Astrocyte of the hippocampus (primary cell): ENCODE results near the gene ZFHX2.
"Not testable (repeated sequence)": the region's sequence is repeated elsewhere in the genome, so short reads cannot be mapped to it uniquely, and the experiment has no call there.

Experiments used
- DNase-seq: peaks from one replicate; pipeline ENCODE4 v3.0.0; 2011; ENCODE audit warnings: low read depth, low spot score

Gene ZFHX2

GRCh38 chr14:23540141-23540469 lies 11.5 kb downstream of the ZFHX2 start:
- DNase-seq: no peak

GRCh38 chr14:23539248-23540140 lies 12.1 kb downstream of the ZFHX2 start:
- peak; percentile 71 for DNase-seq

DNA sequence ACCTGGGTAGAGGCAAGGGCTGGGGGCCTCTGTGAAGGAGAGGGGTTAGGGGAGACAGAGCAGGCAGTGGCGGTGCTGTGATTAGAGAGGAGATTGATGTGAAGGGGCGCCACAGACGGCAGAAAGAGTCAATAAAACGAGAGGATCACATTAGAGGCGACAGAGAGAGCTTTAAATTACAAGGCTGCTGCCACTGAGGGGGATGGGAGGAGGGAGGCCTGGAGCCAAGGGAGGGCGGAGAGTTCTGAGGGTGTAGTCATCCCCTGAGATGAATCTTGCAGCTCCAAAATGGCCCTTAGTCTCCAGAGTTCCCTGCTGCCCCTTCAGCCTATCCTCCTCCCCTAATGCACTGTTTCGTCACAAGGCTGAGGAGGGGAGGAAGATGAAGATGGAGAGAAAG lies 12.8 kb downstream of the ZFHX2 start:
- DNase-seq: no peak

DNA sequence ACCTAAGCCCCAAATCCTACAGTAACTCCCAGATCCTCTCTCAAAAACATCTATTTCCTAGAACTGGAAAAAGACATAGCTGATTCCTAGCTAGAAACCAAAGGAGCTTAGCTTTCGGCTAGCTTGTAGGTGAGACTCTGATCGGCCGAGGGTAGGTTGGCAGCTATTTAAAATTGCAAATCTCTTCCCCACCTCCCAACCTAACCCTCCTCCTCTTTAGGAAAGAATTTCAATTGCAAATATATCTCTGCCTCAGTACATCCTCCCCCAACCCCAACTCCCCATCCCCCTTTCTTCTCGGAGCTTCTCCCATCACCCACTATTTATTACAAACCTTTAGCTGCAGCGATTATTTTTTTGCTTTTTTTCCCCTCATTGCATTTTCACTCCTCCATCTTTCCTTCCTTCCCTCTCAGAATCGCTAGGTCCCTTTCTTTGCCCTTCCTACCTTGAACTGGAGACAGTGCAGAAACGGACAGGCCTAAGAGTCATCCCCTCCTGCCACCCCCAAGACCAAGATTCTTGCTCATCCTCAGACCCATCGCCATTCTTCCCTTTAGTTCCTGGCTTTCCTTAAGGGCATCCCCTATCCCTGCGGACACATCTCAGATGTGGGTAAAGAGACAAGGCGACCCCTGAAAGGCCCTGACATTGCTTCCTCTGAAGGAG lies 13.4 kb downstream of the ZFHX2 start:
- DNase-seq: no peak

DNA sequence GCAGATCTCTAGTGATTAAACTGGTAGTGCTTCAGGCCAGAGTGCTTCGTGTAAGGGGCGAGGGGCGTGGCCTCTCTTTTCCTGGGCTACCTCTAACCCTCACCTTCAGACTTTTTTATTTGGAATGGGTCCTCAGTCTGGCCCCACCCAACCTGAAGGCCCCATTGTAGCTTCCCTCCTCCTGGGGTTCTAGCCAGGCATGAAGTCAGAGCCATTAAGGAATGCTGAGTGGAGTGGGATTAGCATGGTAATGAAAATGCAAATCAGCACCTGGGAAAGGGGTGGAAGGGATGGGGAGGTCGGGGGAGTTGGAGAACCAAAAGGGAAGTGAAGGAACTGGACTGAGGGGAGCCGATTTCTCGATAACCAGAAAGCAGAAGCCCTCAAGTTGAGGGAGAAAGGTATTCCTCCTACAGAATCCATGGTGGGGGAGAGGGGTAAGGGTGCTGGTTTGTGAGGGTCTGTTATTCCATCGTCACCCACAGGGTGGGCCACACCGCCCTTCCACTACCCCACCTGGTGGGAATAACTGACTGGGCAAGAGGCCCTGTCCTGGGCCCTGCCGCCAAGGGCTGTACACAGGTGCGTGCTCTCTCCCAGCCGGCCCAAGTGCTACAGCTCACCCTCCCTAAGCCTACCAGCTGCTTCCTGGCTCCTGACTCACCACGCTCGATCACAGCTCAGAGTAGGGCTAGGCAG lies 14.1 kb downstream of the ZFHX2 start:
- DNase-seq: no peak

DNA sequence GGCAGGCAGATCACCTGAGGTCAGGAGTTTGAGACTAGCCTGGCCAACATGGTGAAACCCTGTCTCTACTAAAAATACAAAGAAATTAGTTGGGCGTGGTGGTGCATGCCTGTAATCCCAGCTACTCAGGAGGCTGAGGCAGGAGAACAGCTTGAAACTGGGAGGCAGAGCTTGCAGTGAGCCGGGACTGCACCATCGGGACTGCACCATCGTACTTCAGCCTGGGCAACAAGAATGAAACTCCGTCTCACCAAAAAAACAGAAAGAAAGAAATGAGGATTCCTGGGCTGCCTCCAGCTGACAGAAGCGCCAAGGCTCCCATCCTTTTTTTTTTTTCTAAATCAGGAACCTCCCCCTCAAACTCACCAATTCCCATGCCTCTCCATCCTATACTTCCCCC lies 14.7 kb downstream of the ZFHX2 start:
- not testable (repeated sequence) for DNase-seq

GRCh38 chr14:23536494-23536893 lies 15.1 kb downstream of the ZFHX2 start:
- DNase-seq: no peak

- DNase-seq: no peak
Measured at GRCh38 chr14:23535943-23536342, 15.6 kb downstream of the ZFHX2 start.

- no peak for DNase-seq
Measured at GRCh38 chr14:23533652-23534435, 17.7 kb downstream of the ZFHX2 start.

- DNase-seq: no peak
Measured at GRCh38 chr14:23532658-23533057, 18.9 kb downstream of the ZFHX2 start.

DNA sequence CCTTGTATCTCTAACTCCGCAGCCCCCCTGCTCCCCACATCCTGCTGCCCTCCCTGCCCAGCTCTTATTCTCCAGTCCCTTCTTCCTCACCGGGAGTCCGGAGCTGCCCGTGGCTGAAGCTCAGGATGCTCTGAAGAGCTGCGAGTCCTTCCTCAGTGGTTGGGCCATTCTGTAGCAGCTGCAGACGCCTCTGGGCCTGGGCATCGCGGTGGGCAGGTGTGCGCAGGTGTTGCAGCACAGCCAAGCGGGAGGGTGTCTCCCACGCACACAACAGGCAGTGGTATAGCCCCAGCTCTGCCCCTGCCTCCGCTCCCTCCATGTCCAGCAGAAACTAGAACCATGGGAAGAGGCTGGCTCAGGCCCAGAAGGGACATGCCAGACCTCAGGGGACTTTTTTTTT lies 20.2 kb downstream of the ZFHX2 start:
- no peak for DNase-seq

GRCh38 chr14:23530375-23531055 lies 21.1 kb downstream of the ZFHX2 start:
- no peak for DNase-seq

DNA sequence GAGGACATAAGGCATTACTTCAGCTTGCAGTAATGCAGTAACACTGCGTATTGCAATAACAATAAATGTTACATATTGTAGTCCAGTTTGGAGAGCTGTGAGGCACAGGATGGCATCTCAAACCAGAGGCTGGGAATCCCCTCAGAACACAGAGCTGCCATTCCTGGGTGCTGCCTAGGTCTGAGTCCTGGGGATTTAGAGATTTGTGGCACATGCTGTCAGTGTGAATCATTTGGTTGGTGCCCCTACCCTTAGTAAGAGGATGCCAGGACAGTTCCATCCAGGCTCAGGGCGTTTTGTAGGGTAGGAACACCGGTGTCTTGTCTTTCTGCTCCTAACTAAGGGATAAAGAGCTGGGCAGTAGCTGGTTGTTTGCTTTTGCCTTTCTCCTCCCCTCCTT lies 22.5 kb downstream of the ZFHX2 start:
- no peak for DNase-seq

DNA sequence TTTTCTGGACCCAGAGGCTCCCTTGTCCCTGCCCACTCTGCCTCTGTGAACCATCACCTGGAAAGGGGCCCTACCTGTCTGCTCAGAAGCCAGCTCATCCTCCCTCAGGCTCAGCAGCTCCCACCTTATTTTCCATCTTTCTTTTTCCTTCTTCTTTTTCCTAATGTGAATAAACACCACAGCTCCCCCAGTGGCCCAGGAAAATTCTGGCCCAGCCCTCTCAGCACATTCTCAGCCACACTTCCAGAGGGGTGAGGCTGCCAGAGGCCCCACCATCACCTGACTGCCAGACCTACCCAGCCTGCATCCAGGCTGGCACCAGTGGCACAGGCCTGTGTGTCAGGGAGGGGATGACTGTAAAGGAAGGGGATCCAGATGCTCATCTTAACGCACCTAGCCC lies 23.0 kb downstream of the ZFHX2 start:
- no peak for DNase-seq

DNA sequence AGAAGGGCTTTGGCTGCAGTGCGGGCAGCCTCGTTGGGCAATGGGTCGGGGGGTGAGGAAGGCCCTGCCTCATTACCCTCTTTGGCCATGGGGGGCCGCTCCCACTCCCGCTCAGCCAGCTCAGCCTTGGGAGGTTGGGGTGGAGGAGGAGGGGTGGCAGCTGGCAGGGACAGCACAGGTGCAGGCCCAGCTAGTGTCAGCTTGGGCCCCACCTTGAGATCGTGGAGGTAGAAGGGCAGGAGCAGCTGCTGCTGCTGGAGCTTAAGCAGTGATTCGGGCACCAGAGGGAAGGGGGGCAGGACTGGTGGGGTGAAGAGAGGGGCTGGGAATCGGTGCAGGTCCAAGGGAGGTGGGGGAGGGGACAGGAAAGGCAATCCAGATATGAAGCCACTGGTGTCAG lies 26.0 kb downstream of the ZFHX2 start:
- no peak for DNase-seq

DNA sequence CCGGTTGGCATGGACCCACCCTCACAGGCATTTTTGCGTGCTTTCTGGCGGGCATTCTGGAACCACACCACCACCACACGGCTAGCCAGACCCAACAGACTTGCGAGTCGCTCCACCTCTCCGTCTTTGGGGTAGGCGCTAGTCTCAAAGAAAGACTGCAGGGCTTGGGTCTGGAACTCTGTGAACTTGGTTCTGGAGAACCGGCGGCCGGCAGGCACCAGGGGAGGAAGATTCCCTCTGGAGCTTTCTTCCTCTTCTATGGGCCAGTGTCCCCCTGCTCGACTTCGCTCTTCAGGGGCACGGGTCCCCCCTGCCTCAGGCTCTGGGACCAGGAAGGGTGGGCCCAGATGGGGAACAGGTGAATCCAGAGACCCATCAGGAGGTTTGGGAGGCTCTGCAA lies 26.6 kb downstream of the ZFHX2 start:
- no peak for DNase-seq

GRCh38 chr14:23523229-23524016 lies 28.1 kb downstream of the ZFHX2 start:
- no peak for DNase-seq

DNA sequence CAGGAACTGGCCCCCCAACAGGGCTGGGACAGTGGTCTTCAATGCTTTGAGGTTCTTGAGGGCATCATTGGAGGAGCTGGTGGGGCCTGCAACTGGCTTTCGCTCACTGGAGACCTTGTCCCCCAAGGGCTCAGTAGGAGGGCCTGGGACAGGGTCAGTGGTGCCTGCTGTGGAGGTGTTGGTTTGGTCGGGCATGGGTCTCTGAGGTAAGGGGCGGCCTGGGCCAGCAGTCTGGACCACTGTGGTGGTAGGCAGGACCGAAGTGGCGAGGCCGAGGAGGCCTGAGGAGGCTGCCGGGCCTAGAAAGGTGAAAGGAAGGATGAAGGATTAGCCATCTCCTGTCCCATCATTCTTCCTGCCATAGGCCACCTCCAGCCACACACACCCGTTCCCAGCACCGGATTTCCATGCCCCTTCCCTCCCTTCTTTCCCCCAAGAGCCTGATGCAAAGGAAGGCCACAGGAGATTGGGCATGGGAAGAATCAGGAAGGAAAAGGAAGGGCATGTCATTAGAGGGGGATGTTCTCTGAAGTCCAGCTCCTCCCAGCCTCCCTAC lies 28.8 kb downstream of the ZFHX2 start:
- DNase-seq: no peak

GRCh38 chr14:23521785-23522640 lies 29.6 kb downstream of the ZFHX2 start:
- no peak for DNase-seq
